HepG2 (cell line): Measurements from ENCODE around the gene KDM8. TPM values are rescaled to one million over a fixed set of nuclear protein-coding genes. Genes with fewer than 3 reads are reported as not detected.

Source experiments
- ATAC-seq: fragments of 200-7000 bp; cut with Tn5 transposase; 3 replicates; pipeline ENCODE4 v1.9.1; 2020; ENCODE audit warnings: mild to moderate bottlenecking, moderate library complexity
- BruUV-seq: library from RNA; stranded (reverse); fragments of 400-500 nt; replicated peaks from 2 replicates; lab custom pipeline; 2021; lab: Mats Ljungman, UMichigan
- CTCF ChIA-PET: fragments of 300-600 bp; formaldehyde crosslinking; extraction: SDS; loops from one replicate; lab custom pipeline; 2021; ENCODE audit warnings: low total read pairs, inconsistent platforms, low intra/inter-chr PET ratio; lab: Yijun Ruan, JAX
- POLR2A ChIA-PET: fragments of 350-600 bp; sonication (Branson Sonifier 250); formaldehyde crosslinking; loops from one replicate; lab custom pipeline; 2020; ENCODE audit warnings: antibody characterized with exemption, inconsistent platforms; lab: Yijun Ruan, JAX
- DNase-seq: peaks from one replicate; pipeline ENCODE4 v3.0.0-alpha.2; 2015; ENCODE audit warnings: low spot score
- FAIRE-seq: peaks from 3 replicates; lab custom pipeline; 2011; peaks lifted over from hg19 to GRCh38; lab: Jason Lieb, UNC
- H2AFZ ChIP-seq: one replicate; pipeline ENCODE4 v1.6.1; 2011; ENCODE audit warnings: low read length, inconsistent platforms
- H3K27ac ChIP-seq: fragments of 300-600 bp; 3 replicates; pipeline ENCODE4 v1.8.0; 2011; ENCODE audit warnings: mixed run types, mild to moderate bottlenecking, mixed read lengths, low read length, inconsistent platforms; ENCODE audit not compliant: insufficient read depth; ENCODE audit errors: extremely low read length
- H3K27me3 ChIP-seq, 2 experiments: fragments of 200-600 bp in 1 of 2; 2 replicates in 1 of 2; 3 replicates in 1 of 2; pipeline versions ENCODE4 v1.6.0 to v1.8.0; 2011; ENCODE audit warnings: low read length in 2 of 2, mild to moderate bottlenecking in 2 of 2, moderate library complexity in 2 of 2, inconsistent platforms in 1 of 2; ENCODE audit not compliant: insufficient read depth in 2 of 2, control insufficient read depth in 1 of 2
- H3K36me3 ChIP-seq, 2 experiments: fragments of 200-600 bp in 1 of 2; replicated peaks in 1 of 2; 2 replicates in 1 of 2; 3 replicates in 1 of 2; pipeline versions ENCODE4 v1.5.1 to v1.8.0; 2011; ENCODE audit warnings: low read length in 2 of 2, inconsistent platforms in 1 of 2; ENCODE audit not compliant: insufficient read depth in 2 of 2, control insufficient read depth in 1 of 2
- H3K4me1 ChIP-seq: 2 replicates; pipeline ENCODE4 v1.5.1; 2012; ENCODE audit warnings: low read length, inconsistent platforms; ENCODE audit not compliant: insufficient read depth
- H3K4me2 ChIP-seq: 2 replicates; pipeline ENCODE4 v1.6.0; 2011; ENCODE audit warnings: low read depth, low read length, inconsistent platforms
- H3K4me3 ChIP-seq, 3 experiments: fragments of 200-600 bp in 1 of 3; sonication (generic), shearing (Covaris generic) in 1 of 3; replicated peaks in 1 of 3; 2 replicates each; pipeline ENCODE4 v1.5.1; 2011 to 2016; ENCODE audit warnings: low read length in 3 of 3, inconsistent platforms in 2 of 3, low read depth in 2 of 3, mild to moderate bottlenecking in 2 of 3, control low read depth in 1 of 3, mixed read lengths in 1 of 3; ENCODE audit not compliant: insufficient read depth in 1 of 3
- H3K79me2 ChIP-seq: one replicate; pipeline ENCODE4 v1.6.1; 2011; ENCODE audit warnings: low read length, inconsistent platforms; ENCODE audit not compliant: insufficient read depth
- H3K9ac ChIP-seq: 2 replicates; pipeline ENCODE4 v1.6.0; 2011; ENCODE audit warnings: mild to moderate bottlenecking, low read depth, low read length, inconsistent platforms; ENCODE audit not compliant: insufficient read depth
- H3K9me3 ChIP-seq: 2 replicates; pipeline ENCODE4 v1.5.1; 2012; ENCODE audit warnings: mild to moderate bottlenecking, low read length
- H4K20me1 ChIP-seq: 2 replicates; pipeline ENCODE4 v1.6.0; 2011; ENCODE audit warnings: inconsistent platforms, mild to moderate bottlenecking, low read length, moderate library complexity; ENCODE audit not compliant: insufficient read depth
- ATRX ChIP-seq: sonication (generic); formaldehyde crosslinking; IDR thresholded peaks from 2 replicates; pipeline ENCODE4 v1.4.0; 2020; ENCODE audit warnings: missing genetic modification reagents, borderline replicate concordance
- KDM5A ChIP-seq: fragments of 200-600 bp; sonication (generic); IDR thresholded peaks from 2 replicates; pipeline ENCODE4 v1.7.0; 2018; ENCODE audit warnings: antibody characterized with exemption, mild to moderate bottlenecking, low read length, borderline replicate concordance
- LCORL ChIP-seq, 2 experiments: fragments of 450-650 bp in 1 of 2; sonication (generic) in 1 of 2; formaldehyde crosslinking in 1 of 2; IDR thresholded peaks; 2 replicates each; pipeline versions ENCODE4 v1.5.0 to v1.6.1; 2017 to 2020; ENCODE audit warnings: antibody characterized with exemption in 1 of 2, missing genetic modification reagents in 1 of 2
- MEF2D ChIP-seq: sonication (generic); formaldehyde crosslinking; IDR thresholded peaks from 2 replicates; pipeline ENCODE4 v1.5.1; 2020; ENCODE audit warnings: mild to moderate bottlenecking, missing genetic modification reagents
- PAF1 ChIP-seq: IDR thresholded peaks from 2 replicates; pipeline ENCODE4 v1.6.1; 2016; ENCODE audit warnings: missing genetic modification reagents, missing compliant biosample characterization
- SMARCC2 ChIP-seq: fragments of 450-650 bp; IDR thresholded peaks from 2 replicates; pipeline ENCODE4 v1.6.1; 2017; ENCODE audit warnings: antibody characterized with exemption, mild to moderate bottlenecking
- TBX2 ChIP-seq: sonication (generic); formaldehyde crosslinking; IDR thresholded peaks from 2 replicates; pipeline ENCODE4 v1.5.0; 2020; ENCODE audit warnings: missing genetic modification reagents, mild to moderate bottlenecking, borderline replicate concordance
- ZNF549 ChIP-seq: sonication (generic); formaldehyde crosslinking; IDR thresholded peaks from 2 replicates; pipeline ENCODE4 v1.5.0; 2020; ENCODE audit warnings: missing genetic modification reagents
- ZNF563 ChIP-seq: sonication (generic); formaldehyde crosslinking; IDR thresholded peaks from 2 replicates; pipeline ENCODE4 v1.8.0; 2022; ENCODE audit warnings: mild to moderate bottlenecking, moderate library complexity, missing genetic modification reagents
- WGBS: methylation state at CpG from one replicate; pipeline ENCODE4 v1.1.6; 2017; ENCODE audit warnings: low lambda C conversion rate; 5-methylcytosine and 5-hydroxymethylcytosine counted together
- in situ Hi-C: cut with HindIII; loops from 2 replicates; pipeline ENCODE4 v1.10.0; 2017; ENCODE audit warnings: low pct_unique_long_range_greater_than_20kb; ENCODE audit not compliant: extremely low pct_ligation_motif_present
- intact Hi-C: fragments of 100-400 bp; cut with micrococcal nuclease; formaldehyde crosslinking; loops from one replicate; pipeline ENCODE4 v1.10.0; 2022; ENCODE audit not compliant: unreplicated experiment
- polyA plus RNA-seq, 8 experiments: library from polyadenylated mRNA; depleted of rRNA in 3 of 8; stranded (reverse) in 7 of 8; unstranded in 1 of 8; fragments of >200 nt; fragmentation: Illumina TruSeq in 4 of 8; extraction: Trizol in 4 of 8; gene quantifications; 2 replicates each; pipeline versions ENCODE4 v1.2.1 to v1.2.3, GENCODE V29; 2011 to 2016; ENCODE audit warnings: low read depth in 4 of 8, missing spikeins in 1 of 8, mixed read lengths in 1 of 8; ENCODE audit not compliant: insufficient read depth in 1 of 8
- total RNA-seq, 5 experiments: library from RNA; depleted of rRNA; stranded (reverse); fragments of >200 nt; fragmentation: Illumina TruSeq; extraction: Trizol; gene quantifications; 2 replicates each; pipeline ENCODE4 v1.2.3, GENCODE V29; 2016; ENCODE audit warnings: low read depth in 1 of 5
- TF ChIP-seq, protein P1 (sequence below): sonication (generic); formaldehyde crosslinking; IDR thresholded peaks from 2 replicates; pipeline ENCODE4 v1.5.0; 2020; ENCODE audit warnings: mild to moderate bottlenecking, missing genetic modification reagents, borderline replicate concordance
- TF ChIP-seq, protein P2 (sequence below): sonication (generic); formaldehyde crosslinking; IDR thresholded peaks from 2 replicates; pipeline ENCODE4 v1.4.0; 2020; ENCODE audit warnings: mild to moderate bottlenecking, missing genetic modification reagents
- TF ChIP-seq, protein P3 (sequence below): sonication (generic); formaldehyde crosslinking; IDR thresholded peaks from 2 replicates; pipeline ENCODE4 v1.4.0; 2020; ENCODE audit warnings: missing genetic modification reagents, borderline replicate concordance
- TF ChIP-seq, protein P4 (sequence below): sonication (generic); formaldehyde crosslinking; IDR thresholded peaks from 2 replicates; pipeline ENCODE4 v1.8.1; 2023; ENCODE audit warnings: mild to moderate bottlenecking, moderate library complexity, missing genetic modification reagents
- TF ChIP-seq, protein P5 (sequence below): sonication (generic); formaldehyde crosslinking; IDR thresholded peaks from 2 replicates; pipeline ENCODE4 v1.8.0; 2022; ENCODE audit warnings: missing genetic modification reagents, mild to moderate bottlenecking, moderate library complexity, borderline replicate concordance

KDM8 gene
- total and polyA plus RNA-seq, 2 of the 13 experiments (the other 11 are each of a cell fraction or from before 2014, with no cell fraction given): 3.3 to 8.6 TPM

DNA sequence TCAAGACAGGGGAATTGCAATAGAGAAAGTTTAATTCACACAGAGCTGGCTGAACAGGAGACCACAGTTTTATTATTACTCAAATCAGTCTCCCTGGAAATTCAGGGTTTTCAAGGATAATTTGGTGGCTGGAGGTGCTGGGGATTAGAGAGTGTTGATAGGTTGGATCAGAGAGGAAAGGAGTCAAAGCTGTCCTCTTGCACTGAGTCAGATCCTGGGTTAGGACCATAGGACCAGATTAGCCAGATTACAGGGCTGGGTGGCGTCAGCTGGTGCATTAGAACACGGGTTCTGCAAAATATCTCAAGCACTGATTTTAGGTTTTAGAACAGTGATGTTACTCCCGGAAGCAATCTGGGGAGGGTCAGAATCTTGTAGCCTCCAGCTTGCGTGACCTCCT, 67.0 kb downstream of the KDM8 start:
- no peaks in the 10 kb centered on the region; a peak in 1 of 5 replicates for H3K27me3 ChIP-seq
- H3K9ac ChIP-seq: peak overlapping the region; percentile 83
- in situ Hi-C loops: no loop called here
- ChIA-PET CTCF (no interaction called here), POLR2A (interaction anchor here (1.4 to 3.5 kb wide), 7 partner anchors 13 to 67 kb away, joined by 6 to 17 read pairs (median 13); partner anchors contain the start of gene KDM8)
- intact Hi-C loops: loop anchor here (2.0 kb wide), 1 partner anchor 66 kb away; no protein-coding TSS in a partner anchor
- H3K9me3 ChIP-seq: no peaks in the 10 kb centered on the region
- BruUV-seq: no TSS peak
- H3K79me2 ChIP-seq: peaks cover 39% of the 10 kb centered on the region
- no peaks in the 10 kb centered on the region for H4K20me1 ChIP-seq
- H3K4me2 ChIP-seq: peak overlapping the region; percentile 80
- peak overlapping the region; percentile 79 for H3K27ac ChIP-seq
- no peak overlapping the region for H2AFZ ChIP-seq
- no peak for DNase-seq
- no peak for FAIRE-seq
- H3K36me3 ChIP-seq: no peaks in the 10 kb centered on the region
- no peak for ATAC-seq
- peak overlapping the region in 2 of 3 experiments; percentile 83 to 96; a peak in 1 of 6 replicates for H3K4me3 ChIP-seq
- peaks cover 78% of the 10 kb centered on the region for H3K4me1 ChIP-seq
- WGBS: 89% methylated on average over 4 of the region's 4 CpGs
- no peak for TF ChIP-seq LCORL (IDR thresholded peaks at IDR 0.05)
- TF ChIP-seq LCORL (CRISPR knock-in tag; IDR thresholded peaks at IDR 0.05): no peak
- TF ChIP-seq, protein P1, sequence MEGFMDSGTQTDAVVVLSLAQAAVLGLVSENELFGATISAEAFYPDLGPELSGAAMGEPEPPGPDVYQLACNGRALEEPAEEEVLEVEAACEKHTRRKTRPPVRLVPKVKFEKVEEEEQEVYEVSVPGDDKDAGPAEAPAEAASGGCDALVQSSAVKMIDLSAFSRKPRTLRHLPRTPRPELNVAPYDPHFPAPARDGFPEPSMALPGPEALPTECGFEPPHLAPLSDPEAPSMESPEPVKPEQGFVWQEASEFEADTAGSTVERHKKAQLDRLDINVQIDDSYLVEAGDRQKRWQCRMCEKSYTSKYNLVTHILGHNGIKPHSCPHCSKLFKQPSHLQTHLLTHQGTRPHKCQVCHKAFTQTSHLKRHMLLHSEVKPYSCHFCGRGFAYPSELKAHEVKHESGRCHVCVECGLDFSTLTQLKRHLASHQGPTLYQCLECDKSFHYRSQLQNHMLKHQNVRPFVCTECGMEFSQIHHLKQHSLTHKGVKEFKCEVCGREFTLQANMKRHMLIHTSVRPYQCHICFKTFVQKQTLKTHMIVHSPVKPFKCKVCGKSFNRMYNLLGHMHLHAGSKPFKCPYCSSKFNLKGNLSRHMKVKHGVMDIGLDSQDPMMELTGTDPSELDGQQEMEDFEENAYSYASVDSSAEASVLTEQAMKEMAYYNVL: 0 out of 2 replicates have a peak, but pooled peaks have one; percentile 5
- TF ChIP-seq, protein P2, sequence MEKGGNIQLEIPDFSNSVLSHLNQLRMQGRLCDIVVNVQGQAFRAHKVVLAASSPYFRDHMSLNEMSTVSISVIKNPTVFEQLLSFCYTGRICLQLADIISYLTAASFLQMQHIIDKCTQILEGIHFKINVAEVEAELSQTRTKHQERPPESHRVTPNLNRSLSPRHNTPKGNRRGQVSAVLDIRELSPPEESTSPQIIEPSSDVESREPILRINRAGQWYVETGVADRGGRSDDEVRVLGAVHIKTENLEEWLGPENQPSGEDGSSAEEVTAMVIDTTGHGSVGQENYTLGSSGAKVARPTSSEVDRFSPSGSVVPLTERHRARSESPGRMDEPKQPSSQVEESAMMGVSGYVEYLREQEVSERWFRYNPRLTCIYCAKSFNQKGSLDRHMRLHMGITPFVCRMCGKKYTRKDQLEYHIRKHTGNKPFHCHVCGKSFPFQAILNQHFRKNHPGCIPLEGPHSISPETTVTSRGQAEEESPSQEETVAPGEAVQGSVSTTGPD (CRISPR knock-in tag): no peak
- TF ChIP-seq, protein P3, sequence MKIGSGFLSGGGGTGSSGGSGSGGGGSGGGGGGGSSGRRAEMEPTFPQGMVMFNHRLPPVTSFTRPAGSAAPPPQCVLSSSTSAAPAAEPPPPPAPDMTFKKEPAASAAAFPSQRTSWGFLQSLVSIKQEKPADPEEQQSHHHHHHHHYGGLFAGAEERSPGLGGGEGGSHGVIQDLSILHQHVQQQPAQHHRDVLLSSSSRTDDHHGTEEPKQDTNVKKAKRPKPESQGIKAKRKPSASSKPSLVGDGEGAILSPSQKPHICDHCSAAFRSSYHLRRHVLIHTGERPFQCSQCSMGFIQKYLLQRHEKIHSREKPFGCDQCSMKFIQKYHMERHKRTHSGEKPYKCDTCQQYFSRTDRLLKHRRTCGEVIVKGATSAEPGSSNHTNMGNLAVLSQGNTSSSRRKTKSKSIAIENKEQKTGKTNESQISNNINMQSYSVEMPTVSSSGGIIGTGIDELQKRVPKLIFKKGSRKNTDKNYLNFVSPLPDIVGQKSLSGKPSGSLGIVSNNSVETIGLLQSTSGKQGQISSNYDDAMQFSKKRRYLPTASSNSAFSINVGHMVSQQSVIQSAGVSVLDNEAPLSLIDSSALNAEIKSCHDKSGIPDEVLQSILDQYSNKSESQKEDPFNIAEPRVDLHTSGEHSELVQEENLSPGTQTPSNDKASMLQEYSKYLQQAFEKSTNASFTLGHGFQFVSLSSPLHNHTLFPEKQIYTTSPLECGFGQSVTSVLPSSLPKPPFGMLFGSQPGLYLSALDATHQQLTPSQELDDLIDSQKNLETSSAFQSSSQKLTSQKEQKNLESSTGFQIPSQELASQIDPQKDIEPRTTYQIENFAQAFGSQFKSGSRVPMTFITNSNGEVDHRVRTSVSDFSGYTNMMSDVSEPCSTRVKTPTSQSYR (CRISPR knock-in tag): no peak
- no peak for TF ChIP-seq KDM5A
- no peak for TF ChIP-seq MEF2D (CRISPR knock-in tag)
- no peak for TF ChIP-seq TBX2 (CRISPR knock-in tag)
- TF ChIP-seq, protein P4, sequence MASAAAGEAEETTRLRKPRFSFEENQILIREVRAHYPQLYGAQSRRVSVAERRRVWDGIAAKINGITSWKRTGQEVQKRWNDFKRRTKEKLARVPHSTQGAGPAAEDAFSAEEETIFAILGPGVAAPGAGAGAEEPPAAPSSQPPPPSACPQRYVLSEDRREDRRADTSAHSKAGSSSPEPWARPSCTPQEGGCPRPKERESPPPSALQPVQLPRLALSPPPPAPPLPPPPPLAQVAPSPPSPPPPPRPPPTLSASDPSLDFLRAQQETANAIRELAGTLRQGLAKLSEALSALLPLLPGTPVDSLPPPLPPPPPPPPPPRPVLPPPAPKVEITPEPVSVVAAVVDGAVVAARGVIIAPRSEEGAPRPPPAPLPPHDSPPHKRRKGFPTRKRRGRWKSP: no peak
- TF ChIP-seq, protein P5, sequence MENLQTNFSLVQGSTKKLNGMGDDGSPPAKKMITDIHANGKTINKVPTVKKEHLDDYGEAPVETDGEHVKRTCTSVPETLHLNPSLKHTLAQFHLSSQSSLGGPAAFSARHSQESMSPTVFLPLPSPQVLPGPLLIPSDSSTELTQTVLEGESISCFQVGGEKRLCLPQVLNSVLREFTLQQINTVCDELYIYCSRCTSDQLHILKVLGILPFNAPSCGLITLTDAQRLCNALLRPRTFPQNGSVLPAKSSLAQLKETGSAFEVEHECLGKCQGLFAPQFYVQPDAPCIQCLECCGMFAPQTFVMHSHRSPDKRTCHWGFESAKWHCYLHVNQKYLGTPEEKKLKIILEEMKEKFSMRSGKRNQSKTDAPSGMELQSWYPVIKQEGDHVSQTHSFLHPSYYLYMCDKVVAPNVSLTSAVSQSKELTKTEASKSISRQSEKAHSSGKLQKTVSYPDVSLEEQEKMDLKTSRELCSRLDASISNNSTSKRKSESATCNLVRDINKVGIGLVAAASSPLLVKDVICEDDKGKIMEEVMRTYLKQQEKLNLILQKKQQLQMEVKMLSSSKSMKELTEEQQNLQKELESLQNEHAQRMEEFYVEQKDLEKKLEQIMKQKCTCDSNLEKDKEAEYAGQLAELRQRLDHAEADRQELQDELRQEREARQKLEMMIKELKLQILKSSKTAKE (CRISPR knock-in tag): no peak
- TF ChIP-seq ZNF549 (CRISPR knock-in tag): no peak
- no peak for TF ChIP-seq PAF1
- no peak for TF ChIP-seq SMARCC2
- TF ChIP-seq ATRX (CRISPR knock-in tag): no peak
- no peak for TF ChIP-seq ZNF563
